Activated T-helper 17 cell treated with anti-CD3 and anti-CD28 coated beads, Interleukin-2, amount 50 U/mL, for 72 hours (primary cell): ENCODE data around the gene MYMX. TPM values are rescaled to one million over a fixed set of nuclear protein-coding genes. Genes with fewer than 3 reads are reported as not detected.
"Not testable (repeated sequence)": the region's sequence is repeated elsewhere in the genome, so short reads cannot be mapped to it uniquely, and the experiment has no call there.

Source experiments
- ATAC-seq: fragments of 150-1000 bp; cut with Tn5 transposase; replicated peaks from 2 replicates; pipeline ENCODE4 v1.10.0; 2021; ENCODE audit warnings: mild to moderate bottlenecking, moderate library complexity
- H3K27ac Mint-ChIP-seq: one replicate; pipeline ENCODE4 v1.8.0; 2022; ENCODE audit warnings: mixed read lengths
- H3K27me3 Mint-ChIP-seq: one replicate; pipeline ENCODE4 v1.8.0; 2022; ENCODE audit warnings: mixed read lengths
- H3K36me3 Mint-ChIP-seq: one replicate; pipeline ENCODE4 v1.8.0; 2022; ENCODE audit warnings: low read depth, mild to moderate bottlenecking, mixed read lengths
- H3K4me1 Mint-ChIP-seq: one replicate; pipeline ENCODE4 v1.8.0; 2022; ENCODE audit warnings: mixed read lengths
- H3K4me3 Mint-ChIP-seq: one replicate; pipeline ENCODE4 v1.8.0; 2022; ENCODE audit warnings: mild to moderate bottlenecking, mixed read lengths
- H3K9me3 Mint-ChIP-seq: one replicate; pipeline ENCODE4 v1.8.0; 2022; ENCODE audit warnings: mixed read lengths
- total RNA-seq, 2 donors: library from RNA; stranded (reverse); gene quantifications; one replicate each; pipeline ENCODE4 v1.2.3, GENCODE V29; 2022

Gene MYMX
- total RNA-seq, 2 donors from 2014 or later, result not detected

DNA sequence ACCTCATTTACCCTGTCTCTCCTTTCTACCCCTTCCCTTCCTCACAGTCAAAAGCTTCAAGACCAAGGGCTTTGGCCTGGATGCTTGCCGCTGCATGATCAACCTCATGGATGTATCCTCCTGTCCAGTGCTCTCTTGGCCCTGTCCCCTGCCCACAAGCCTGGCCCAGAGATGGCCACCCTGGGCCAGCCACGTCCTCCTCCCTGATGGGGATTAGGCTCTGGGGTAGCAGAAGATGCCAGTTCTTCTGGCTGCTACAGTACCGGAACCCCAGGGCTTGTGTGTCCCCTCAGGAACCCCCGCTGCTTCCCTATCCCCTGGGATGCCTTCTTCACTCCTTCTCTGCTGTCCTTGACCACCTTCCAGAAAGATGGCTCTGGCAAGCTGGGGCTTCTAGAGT, 35.8 kb upstream of the MYMX start:
- Mint-ChIP-seq H3K9me3 (no peaks in the 10 kb centered on the region), H3K4me1 (peaks cover 1% of the 10 kb centered on the region), H3K4me3 (no peak overlapping the region), H3K27me3 (peaks cover 6% of the 10 kb centered on the region), H3K27ac (no peak overlapping the region), H3K36me3 (no peaks in the 10 kb centered on the region)
- peak; percentile 26 for ATAC-seq

DNA sequence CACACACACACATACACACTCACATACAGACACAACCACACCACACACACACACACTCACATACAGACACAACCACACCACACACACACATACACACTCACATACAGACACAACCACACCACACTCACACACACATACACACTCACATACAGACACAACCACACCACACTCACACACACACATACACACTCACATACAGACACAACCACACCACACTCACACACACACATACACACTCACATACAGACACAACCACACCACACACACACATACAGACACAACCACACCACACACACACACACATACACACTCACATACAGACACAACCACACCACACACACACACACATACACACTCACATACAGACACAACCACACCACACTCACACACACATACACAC, 34.9 kb upstream of the MYMX start:
- not testable (repeated sequence) for H3K4me3 Mint-ChIP-seq, H3K36me3 Mint-ChIP-seq, H3K9me3 Mint-ChIP-seq, H3K27me3 Mint-ChIP-seq, H3K27ac Mint-ChIP-seq, ATAC-seq, H3K4me1 Mint-ChIP-seq

DNA sequence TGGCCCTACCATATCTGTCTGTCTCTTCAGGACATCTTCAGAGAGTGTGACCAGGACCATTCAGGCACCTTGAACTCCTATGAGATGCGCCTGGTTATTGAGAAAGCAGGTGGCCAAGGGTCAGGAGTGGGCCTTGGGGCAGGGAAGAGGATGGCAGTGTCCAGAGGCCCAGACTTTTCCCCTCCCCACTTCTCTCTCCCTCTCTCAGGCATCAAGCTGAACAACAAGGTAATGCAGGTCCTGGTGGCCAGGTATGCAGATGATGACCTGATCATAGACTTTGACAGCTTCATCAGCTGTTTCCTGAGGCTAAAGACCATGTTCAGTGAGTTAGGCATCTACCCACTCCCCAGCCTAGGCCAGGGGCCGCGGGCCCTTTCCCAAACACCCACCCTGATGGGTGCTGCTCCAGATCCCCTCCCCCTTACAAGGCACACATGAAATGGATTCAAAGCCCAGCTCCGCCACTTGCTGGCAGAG, 33.8 kb upstream of the MYMX start:
- Mint-ChIP-seq H3K9me3 (no peaks in the 10 kb centered on the region), H3K27me3 (peaks cover 8% of the 10 kb centered on the region), H3K4me3 (no peak overlapping the region), H3K27ac (no peak overlapping the region), H3K4me1 (peaks cover 5% of the 10 kb centered on the region), H3K36me3 (no peaks in the 10 kb centered on the region)
- ATAC-seq, result no peak

DNA sequence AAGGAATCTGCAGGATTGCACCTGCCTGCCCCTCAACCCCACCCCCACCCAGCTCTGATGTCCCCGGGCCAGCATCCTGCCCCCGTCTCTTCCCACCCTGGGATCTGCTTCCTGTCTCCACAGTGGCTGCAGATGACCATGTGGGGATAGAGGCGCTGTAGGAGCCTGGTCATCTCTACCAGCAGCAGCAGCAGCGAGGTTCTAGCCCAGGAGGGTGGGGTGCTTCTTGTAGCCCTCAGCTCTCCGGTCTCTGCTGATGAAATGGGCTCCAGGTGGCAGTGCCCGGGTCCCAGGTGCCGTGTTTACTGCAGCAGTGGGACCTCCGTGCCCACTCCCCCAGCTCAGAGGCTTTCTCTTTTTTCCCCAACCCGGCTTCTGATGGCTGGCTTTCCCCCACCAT, 32.9 kb upstream of the MYMX start:
- Mint-ChIP-seq H3K9me3 (no peaks in the 10 kb centered on the region), H3K4me1 (peaks cover 5% of the 10 kb centered on the region), H3K4me3 (no peak overlapping the region), H3K36me3 (no peaks in the 10 kb centered on the region), H3K27me3 (peaks cover 8% of the 10 kb centered on the region), H3K27ac (no peak overlapping the region)
- no peak for ATAC-seq

DNA sequence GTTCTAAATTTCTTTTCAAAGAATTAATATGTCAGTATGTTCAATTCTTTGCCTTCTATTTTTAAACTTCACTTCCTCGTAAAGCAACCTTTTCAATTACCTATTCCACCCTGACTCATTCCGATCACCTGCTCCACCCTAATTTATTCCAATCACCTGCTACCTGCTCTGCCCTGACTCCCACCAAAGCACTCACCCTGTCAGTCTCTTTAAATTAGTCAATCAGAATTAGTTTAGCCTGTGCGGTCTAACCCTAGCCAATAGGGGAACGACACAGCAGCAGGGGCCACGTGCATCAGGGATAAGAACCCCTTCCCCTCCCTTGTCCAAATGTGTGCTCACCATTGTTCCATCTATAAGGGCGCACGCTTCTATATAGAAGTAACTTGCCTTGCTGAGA, 31.4 kb upstream of the MYMX start:
- H3K4me3 Mint-ChIP-seq, H3K4me1 Mint-ChIP-seq: not testable (repeated sequence)

DNA sequence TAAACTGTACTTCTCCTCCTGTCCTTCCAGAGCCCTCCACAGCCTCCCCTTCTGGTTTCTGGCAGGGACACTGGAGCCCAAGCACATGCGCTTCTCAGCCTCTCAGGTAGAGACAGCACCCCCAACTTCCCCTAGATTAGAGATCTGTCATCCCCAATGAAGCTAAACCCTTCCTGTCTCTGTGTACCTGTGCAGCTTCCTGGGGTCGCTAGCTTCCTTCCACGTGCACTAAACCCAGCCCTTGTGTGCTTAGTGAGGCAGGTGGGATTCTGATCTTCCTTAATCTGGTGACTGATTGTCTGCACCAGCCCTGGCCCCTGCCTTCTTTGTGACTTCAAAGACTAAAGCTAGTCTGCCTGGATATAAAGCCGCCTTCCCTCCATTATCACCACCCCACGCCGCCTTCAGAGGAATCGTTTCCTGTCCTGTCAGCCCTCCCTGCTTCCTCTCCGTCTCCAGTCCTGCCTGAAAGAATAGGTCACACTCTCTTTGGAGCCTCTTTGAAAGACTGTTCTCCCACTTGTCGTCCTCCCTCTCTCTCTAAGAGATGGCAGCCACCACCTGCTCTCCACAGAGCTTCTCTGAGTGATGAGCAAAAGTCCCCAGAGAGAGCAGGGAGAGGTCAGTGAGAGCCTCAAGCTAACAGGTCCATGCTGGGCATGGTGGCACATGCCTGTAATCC, 30.6 kb upstream of the MYMX start:
- no peaks in the 10 kb centered on the region for H3K36me3 Mint-ChIP-seq

More for the DNA sequence above, 31.4 kb upstream of the MYMX start:
- H3K9me3 Mint-ChIP-seq, H3K36me3 Mint-ChIP-seq, H3K27ac Mint-ChIP-seq, H3K27me3 Mint-ChIP-seq, ATAC-seq: not testable (repeated sequence)

DNA sequence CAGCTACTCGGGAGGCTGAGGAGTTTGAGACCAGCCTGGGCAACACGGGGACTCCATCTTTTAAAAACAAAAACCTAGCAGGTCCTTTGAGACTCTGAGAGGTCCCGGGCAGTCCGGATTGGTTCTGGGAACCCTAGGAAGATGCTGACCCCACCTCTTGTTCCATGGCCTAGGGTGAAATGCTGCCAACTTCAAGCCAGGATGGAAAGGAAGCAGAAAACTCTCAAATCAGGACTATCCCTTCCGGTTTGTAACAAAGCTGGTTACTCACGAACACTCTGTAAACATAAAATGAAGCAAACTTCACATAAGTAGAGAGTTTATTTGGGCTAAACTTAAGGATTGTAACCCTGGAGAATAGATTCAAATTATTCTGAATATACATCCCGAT, 30.1 kb upstream of the MYMX start:
- H3K9me3 Mint-ChIP-seq, result no peaks in the 10 kb centered on the region
- peak overlapping the region; percentile 19 for H3K4me3 Mint-ChIP-seq
- H3K27ac Mint-ChIP-seq, result peak overlapping the region; percentile 35
- peaks cover 5% of the 10 kb centered on the region for H3K4me1 Mint-ChIP-seq
- no peaks in the 10 kb centered on the region for H3K36me3 Mint-ChIP-seq
- H3K27me3 Mint-ChIP-seq, result peaks cover 8% of the 10 kb centered on the region
- no peak for ATAC-seq

More for the DNA sequence above, 30.6 kb upstream of the MYMX start:
- no peak for ATAC-seq
- Mint-ChIP-seq H3K27ac (peak overlapping the region; percentile 35), H3K4me1 (peaks cover 5% of the 10 kb centered on the region), H3K9me3 (no peaks in the 10 kb centered on the region), H3K27me3 (peaks cover 8% of the 10 kb centered on the region), H3K4me3 (peak overlapping the region; percentile 19)

DNA sequence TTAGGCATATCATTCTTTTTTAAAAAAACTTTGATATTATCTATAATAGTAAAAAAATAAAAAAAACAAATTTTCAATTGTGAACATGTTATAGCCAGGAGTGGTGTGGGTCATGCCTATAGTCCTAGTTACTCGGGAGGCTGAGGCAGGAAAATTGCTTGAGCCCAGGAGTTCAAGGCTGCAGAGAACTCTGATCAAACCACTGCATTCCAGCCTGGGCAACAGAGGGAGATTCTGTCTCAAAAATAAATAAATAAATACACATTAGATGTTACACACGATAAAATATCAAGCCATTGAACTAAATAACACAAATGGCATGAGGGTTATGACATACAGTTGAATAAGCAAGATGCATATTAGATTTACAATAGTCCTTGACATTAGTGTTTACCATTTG, 27.9 kb upstream of the MYMX start:
- H3K27me3 Mint-ChIP-seq, result peaks cover 18% of the 10 kb centered on the region
- H3K27ac Mint-ChIP-seq, result no peak overlapping the region
- H3K36me3 Mint-ChIP-seq, result no peaks in the 10 kb centered on the region
- no peaks in the 10 kb centered on the region for H3K9me3 Mint-ChIP-seq
- no peak overlapping the region for H3K4me3 Mint-ChIP-seq
- H3K4me1 Mint-ChIP-seq, result peaks cover 5% of the 10 kb centered on the region
- no peak for ATAC-seq

DNA sequence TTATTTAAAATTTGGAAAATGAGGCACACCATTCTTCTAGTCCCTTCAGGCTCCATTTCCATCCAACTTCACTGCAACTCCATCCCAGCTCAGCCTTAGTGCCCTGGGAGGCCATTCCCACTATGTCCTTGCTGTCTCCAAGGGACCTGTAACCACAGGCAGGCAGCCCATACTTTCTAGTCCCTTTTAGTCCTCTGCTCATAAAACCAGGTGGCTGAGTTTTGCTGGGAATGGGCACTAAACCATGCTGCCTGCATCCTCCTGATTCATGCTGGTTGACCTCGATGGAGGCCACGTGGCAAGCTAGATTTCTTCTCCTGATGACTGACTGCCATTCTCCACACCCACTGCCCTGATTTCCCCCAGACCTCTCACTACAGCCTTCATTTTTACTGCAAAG, 27.5 kb upstream of the MYMX start:
- no peak for ATAC-seq
- no peak overlapping the region for H3K4me3 Mint-ChIP-seq
- H3K36me3 Mint-ChIP-seq, result no peaks in the 10 kb centered on the region
- no peak overlapping the region for H3K27ac Mint-ChIP-seq
- H3K4me1 Mint-ChIP-seq, result peaks cover 5% of the 10 kb centered on the region
- H3K27me3 Mint-ChIP-seq, result peaks cover 18% of the 10 kb centered on the region
- H3K9me3 Mint-ChIP-seq, result no peaks in the 10 kb centered on the region

DNA sequence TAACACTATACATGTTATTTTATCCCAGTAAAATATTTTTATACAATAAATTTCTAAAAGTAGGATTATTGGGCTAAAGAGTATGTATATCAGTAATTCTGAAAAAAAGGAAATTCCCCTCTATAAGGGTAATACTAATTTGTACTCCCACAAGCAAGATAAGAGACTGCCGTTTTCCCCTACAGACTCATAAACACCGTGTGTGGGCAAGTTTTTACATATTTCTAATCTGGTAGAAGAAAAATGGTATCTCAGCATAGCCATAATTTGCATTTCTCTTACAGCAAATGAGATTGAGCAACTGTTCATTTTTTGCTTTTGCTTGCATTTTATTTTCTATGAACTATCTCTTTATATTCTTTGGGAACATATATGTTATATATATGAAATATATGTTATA, 26.0 kb upstream of the MYMX start:
- H3K4me3 Mint-ChIP-seq, result no peak overlapping the region
- no peaks in the 10 kb centered on the region for H3K9me3 Mint-ChIP-seq
- H3K27ac Mint-ChIP-seq, result no peak overlapping the region
- H3K36me3 Mint-ChIP-seq, result no peaks in the 10 kb centered on the region
- peaks cover 13% of the 10 kb centered on the region for H3K27me3 Mint-ChIP-seq
- peaks cover 5% of the 10 kb centered on the region for H3K4me1 Mint-ChIP-seq
- peak; percentile 94 for ATAC-seq

DNA sequence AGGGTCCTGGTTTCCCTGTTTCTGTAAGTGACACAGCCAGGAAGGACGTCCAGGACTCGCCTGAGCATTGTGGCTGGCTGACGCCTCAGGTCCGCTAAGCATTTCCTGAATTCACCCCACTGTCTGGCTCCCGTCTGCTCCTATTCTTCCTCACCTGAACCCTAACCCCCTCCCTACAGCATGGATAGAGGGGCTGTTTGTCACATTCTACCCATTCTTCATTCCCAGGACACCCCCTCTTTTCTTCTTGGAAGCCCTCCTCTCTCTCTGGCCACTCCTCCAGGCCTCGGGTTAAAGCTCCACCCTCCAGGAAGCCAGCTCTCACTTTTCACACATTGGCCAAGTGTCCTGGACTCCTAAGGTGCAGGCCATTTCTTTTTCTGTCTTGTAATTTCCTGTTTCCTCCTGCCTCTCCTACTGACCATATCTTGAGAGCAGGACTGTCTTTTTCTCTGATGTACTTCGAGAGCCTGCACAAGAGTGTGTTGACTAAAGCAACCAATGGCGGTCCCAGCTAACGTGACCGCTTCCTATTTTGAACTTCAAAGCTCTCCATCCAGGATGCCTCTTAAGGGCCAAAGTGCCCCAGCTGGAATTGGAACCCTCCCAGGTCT, 24.2 kb upstream of the MYMX start:
- H3K4me3 Mint-ChIP-seq, result no peak overlapping the region
- no peaks in the 10 kb centered on the region for H3K36me3 Mint-ChIP-seq
- no peak for ATAC-seq
- no peak overlapping the region for H3K27ac Mint-ChIP-seq
- H3K9me3 Mint-ChIP-seq, result no peaks in the 10 kb centered on the region
- H3K27me3 Mint-ChIP-seq, result peaks cover 10% of the 10 kb centered on the region
- no peaks in the 10 kb centered on the region for H3K4me1 Mint-ChIP-seq

DNA sequence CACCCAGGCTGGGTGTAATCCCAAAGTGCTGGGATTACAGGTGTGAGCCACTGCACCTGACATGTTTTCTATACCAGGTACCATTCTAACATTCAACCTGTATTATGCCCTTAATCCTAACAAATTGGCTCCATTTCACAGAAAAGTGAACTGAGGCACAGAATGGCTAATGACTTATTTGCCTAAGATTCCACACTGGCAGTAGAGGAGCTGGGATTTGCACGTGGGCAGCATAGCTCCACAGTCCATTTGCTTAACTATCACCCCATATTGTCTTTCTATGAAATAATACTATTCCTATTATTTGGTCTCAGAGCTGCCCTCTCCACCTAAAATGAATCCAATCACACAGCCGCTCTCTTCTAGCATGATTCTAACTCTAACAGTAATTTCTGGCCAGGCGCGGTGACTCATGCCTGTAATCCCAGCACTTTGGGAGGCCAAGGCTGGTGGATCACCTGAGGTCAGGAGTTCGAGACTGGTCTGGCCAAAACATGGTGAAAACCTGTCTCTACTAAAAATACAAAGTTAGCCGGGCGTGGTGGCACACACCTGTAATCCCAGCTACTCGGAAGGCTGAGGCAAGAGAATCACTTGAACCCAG, 23.3 kb upstream of the MYMX start:
- Mint-ChIP-seq H3K9me3 (no peaks in the 10 kb centered on the region), H3K4me1 (no peaks in the 10 kb centered on the region), H3K36me3 (no peaks in the 10 kb centered on the region), H3K4me3 (no peak overlapping the region), H3K27ac (no peak overlapping the region), H3K27me3 (peaks cover 10% of the 10 kb centered on the region)
- no peak for ATAC-seq

DNA sequence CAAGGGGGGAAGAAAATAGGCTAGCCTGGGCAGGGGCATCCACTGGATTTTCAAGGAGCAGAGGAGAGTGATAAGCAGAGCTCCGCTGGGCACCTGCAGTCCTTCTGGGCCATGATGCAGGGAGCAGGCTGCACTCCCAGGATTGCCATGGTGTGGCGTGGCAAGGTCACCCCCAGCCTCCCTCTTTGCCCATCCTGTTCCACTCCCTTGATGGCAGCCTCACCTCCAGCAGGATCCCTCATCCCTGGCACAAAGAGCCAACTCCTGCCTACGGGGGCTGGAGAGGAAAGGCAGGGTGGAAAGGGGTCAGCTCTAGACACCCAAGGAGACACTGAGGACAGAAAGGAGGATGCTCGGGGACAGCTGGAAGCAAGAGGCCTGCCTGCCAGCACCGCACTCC, 22.4 kb upstream of the MYMX start:
- Mint-ChIP-seq H3K36me3 (no peaks in the 10 kb centered on the region), H3K4me3 (no peak overlapping the region)
- ATAC-seq, result no peak

DNA sequence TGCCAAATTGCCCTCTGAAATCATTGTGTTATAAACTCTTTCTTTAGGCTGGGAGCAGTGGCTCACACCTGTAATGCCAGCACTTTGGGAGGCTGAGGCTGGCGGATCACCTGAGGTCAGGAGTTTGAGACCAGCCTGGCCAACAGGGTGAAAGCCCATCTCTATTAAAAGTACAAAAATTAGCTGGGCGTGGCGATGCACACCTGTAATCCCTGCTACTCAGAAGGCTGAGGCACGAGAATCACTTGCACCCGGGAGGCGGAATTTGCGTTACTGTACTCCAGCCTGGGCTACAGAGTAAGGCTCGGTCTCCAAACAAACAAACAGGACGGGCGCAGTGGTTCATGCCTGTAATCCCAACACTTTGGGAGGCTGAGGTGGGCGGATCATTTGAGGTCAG, 20.4 kb upstream of the MYMX start:
- not testable (repeated sequence) for ATAC-seq, H3K9me3 Mint-ChIP-seq, H3K36me3 Mint-ChIP-seq, H3K27ac Mint-ChIP-seq, H3K4me3 Mint-ChIP-seq, H3K4me1 Mint-ChIP-seq
- H3K27me3 Mint-ChIP-seq, result peaks cover 16% of the 10 kb centered on the region

More for the DNA sequence above, 22.4 kb upstream of the MYMX start:
- Mint-ChIP-seq H3K4me1 (no peaks in the 10 kb centered on the region), H3K27me3 (peaks cover 13% of the 10 kb centered on the region), H3K9me3 (no peaks in the 10 kb centered on the region), H3K27ac (no peak overlapping the region)

DNA sequence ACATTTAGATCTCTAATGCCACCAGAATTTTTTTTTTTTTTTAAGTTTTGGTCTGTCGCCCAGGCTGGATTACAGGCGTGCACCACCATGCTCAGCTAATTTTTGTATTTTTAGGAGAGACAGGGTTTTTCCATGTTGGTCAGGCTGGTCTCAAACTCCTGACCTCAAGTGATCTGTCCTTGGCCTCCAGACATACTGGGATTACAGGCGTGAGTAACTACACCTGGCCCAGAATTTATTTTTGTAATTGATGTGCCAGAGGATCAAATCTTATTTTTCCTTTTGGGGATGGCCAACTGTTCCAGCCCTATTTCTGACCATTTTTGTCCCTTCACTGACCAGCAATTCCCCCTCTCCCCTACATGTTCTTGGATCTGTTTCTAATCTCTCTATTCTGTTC, 18.0 kb upstream of the MYMX start:
- no peaks in the 10 kb centered on the region for H3K9me3 Mint-ChIP-seq
- H3K27ac Mint-ChIP-seq, result no peak overlapping the region
- H3K4me3 Mint-ChIP-seq, result no peak overlapping the region
- H3K27me3 Mint-ChIP-seq, result peaks cover 7% of the 10 kb centered on the region
- ATAC-seq, result no peak
- no peaks in the 10 kb centered on the region for H3K4me1 Mint-ChIP-seq
- no peaks in the 10 kb centered on the region for H3K36me3 Mint-ChIP-seq
